ENCODE data around the gene SMIM41.

DNA sequence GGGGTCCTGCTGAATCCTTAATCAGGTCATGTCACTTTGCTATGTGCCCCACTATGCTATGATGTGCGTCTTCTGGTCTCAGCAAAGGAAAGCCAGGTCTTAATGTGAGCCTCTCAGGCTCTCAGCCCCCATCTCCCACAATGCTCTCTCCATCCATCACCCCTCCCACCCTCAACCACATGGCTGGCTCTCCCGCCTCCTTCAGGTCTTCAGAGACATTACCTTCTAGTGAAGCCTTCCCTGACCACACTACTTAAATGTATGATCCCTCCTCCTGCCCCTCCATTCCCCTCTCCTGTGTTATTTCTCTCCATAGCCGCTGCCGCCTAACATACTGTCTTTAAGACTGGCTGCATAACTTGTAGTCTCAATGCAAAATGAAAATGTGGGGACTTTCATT, 61.8 kb downstream of the SMIM41 start:
- TF ChIP-seq, protein P1, sequence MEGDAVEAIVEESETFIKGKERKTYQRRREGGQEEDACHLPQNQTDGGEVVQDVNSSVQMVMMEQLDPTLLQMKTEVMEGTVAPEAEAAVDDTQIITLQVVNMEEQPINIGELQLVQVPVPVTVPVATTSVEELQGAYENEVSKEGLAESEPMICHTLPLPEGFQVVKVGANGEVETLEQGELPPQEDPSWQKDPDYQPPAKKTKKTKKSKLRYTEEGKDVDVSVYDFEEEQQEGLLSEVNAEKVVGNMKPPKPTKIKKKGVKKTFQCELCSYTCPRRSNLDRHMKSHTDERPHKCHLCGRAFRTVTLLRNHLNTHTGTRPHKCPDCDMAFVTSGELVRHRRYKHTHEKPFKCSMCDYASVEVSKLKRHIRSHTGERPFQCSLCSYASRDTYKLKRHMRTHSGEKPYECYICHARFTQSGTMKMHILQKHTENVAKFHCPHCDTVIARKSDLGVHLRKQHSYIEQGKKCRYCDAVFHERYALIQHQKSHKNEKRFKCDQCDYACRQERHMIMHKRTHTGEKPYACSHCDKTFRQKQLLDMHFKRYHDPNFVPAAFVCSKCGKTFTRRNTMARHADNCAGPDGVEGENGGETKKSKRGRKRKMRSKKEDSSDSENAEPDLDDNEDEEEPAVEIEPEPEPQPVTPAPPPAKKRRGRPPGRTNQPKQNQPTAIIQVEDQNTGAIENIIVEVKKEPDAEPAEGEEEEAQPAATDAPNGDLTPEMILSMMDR (IDR thresholded peaks at IDR 0.05) = no peak
- no peak for TF ChIP-seq TCF7L2 (IDR thresholded peaks at IDR 0.05; ENCODE audit: low read depth, low read length)
- no peak for TF ChIP-seq POLR2AphosphoS5 (IDR thresholded peaks at IDR 0.05; ENCODE audit: low read depth, low read length)
- TF ChIP-seq, protein P2, sequence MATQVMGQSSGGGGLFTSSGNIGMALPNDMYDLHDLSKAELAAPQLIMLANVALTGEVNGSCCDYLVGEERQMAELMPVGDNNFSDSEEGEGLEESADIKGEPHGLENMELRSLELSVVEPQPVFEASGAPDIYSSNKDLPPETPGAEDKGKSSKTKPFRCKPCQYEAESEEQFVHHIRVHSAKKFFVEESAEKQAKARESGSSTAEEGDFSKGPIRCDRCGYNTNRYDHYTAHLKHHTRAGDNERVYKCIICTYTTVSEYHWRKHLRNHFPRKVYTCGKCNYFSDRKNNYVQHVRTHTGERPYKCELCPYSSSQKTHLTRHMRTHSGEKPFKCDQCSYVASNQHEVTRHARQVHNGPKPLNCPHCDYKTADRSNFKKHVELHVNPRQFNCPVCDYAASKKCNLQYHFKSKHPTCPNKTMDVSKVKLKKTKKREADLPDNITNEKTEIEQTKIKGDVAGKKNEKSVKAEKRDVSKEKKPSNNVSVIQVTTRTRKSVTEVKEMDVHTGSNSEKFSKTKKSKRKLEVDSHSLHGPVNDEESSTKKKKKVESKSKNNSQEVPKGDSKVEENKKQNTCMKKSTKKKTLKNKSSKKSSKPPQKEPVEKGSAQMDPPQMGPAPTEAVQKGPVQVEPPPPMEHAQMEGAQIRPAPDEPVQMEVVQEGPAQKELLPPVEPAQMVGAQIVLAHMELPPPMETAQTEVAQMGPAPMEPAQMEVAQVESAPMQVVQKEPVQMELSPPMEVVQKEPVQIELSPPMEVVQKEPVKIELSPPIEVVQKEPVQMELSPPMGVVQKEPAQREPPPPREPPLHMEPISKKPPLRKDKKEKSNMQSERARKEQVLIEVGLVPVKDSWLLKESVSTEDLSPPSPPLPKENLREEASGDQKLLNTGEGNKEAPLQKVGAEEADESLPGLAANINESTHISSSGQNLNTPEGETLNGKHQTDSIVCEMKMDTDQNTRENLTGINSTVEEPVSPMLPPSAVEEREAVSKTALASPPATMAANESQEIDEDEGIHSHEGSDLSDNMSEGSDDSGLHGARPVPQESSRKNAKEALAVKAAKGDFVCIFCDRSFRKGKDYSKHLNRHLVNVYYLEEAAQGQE (IDR thresholded peaks at IDR 0.05; ENCODE audit: insufficient read depth in 1 of 2, low read depth in 2 of 2, low read length in 1 of 2) = no peak
- TF ChIP-seq SIN3A (IDR thresholded peaks at IDR 0.05; ENCODE audit: borderline replicate concordance, insufficient read depth, low read depth, low read length) = no peak

Measured in Panc1 (cell line).